ENCODE data around the gene ARL4A. TPM values are rescaled to one million over a fixed set of nuclear protein-coding genes. Genes with fewer than 3 reads are reported as not detected.

Gene ARL4A
- polyA plus RNA-seq, 1 experiment = 31.0 TPM

DNA sequence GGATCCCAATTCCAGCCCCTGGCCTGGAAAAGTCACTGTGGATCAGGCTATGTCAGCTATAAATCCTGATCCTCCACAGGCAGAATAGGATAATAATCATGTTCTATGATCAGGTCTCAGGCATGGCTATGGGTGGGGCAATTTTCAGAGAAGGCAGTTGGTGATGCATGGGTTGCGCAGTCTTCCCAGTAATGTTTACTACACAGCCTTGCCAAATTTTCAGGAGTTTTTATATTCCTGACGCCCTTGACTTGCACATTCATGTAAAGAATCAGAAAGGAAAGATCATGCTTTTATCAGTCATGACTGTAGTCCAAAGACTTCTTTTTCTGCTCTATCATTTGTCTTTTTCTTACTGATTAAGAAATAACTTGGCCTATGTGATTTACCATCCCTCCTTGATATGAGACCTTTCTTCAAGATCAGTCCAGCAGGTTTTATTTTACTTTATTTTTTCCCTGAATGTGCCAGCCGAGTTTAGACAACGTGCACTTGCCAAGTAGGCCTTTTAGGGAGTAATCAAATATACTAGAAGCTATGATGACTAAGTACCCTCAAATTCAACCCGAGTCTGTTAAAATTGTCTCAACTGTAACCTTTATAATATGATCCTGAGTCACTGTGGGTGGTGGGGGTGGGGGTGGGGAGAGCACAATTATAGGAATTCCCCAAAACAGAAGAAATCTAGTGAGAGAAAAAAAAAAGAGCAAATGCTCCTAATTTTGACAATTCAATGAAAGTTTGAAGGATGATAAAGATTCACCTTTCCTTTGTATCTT is 31.9 kb downstream of the ARL4A start:
- no peaks in the 10 kb centered on the region for H3K9me3 ChIP-seq (ENCODE audit: control insufficient read depth, insufficient read depth, low read length)
- no peaks in the 10 kb centered on the region for H3K27me3 ChIP-seq (ENCODE audit: control insufficient read depth, insufficient read depth, low read length)
- ChIA-PET POLR2A (interaction anchor here (0.7 kb wide), 1 partner anchor 300 kb away, joined by 3 read pairs; no protein-coding TSS in a partner anchor), CTCF (interaction anchor here (0.7 kb wide), 1 partner anchor 23 kb away, joined by 3 read pairs; no protein-coding TSS in a partner anchor)
- peak overlapping the region; percentile 71 for H3K27ac ChIP-seq (ENCODE audit: low read depth, low read length)
- DNase-seq (ENCODE audit: low read depth, low spot score) = no peak
- TF ChIP-seq, protein P1, sequence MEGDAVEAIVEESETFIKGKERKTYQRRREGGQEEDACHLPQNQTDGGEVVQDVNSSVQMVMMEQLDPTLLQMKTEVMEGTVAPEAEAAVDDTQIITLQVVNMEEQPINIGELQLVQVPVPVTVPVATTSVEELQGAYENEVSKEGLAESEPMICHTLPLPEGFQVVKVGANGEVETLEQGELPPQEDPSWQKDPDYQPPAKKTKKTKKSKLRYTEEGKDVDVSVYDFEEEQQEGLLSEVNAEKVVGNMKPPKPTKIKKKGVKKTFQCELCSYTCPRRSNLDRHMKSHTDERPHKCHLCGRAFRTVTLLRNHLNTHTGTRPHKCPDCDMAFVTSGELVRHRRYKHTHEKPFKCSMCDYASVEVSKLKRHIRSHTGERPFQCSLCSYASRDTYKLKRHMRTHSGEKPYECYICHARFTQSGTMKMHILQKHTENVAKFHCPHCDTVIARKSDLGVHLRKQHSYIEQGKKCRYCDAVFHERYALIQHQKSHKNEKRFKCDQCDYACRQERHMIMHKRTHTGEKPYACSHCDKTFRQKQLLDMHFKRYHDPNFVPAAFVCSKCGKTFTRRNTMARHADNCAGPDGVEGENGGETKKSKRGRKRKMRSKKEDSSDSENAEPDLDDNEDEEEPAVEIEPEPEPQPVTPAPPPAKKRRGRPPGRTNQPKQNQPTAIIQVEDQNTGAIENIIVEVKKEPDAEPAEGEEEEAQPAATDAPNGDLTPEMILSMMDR (IDR thresholded peaks at IDR 0.05; ENCODE audit: low read depth, low read length) = no peak
- H3K4me3 ChIP-seq (ENCODE audit: low read depth, low read length) = no peak overlapping the region

DNA sequence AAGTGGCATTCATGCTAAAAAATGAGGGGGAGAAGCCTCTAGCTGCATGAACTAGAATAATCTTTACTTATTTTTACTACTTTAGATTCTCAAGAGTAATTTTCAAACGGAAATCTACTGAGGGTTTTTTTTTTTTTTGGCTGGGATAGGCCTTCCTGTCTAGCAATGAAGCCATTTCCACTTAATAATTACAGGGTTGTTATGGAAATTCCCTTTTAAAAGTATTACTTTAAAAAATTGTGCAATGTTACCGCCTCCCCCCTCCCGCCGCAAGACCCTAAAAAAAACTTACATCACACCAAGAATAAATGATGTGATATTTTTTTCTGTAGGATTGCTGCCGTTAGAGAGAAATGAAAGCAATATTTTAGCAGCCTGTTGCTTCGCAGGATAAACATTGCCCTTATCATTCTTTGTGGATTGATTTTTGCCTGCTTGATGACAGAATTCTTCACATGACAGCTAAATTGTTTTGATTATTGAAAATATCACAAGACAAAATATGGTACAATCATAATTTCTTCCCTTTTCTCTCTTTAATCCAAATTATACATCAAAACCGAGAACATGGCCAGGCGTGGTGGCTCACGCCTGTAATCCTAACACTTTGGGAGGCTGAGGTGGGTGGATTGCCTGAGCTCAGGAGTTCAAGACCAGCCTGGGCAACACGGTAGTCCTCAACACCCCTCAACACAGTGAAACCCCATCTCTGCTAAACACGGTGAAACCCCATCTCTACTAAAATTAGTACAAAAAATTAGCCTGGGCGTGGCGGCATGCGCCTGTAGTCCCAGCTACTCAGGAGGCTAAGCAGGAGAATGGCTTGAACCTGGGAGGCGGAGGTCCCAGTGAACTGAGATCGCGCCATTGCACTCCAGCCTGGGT is 32.8 kb downstream of the ARL4A start:
- no peak overlapping the region for H3K4me3 ChIP-seq (ENCODE audit: low read depth, low read length)
- ChIA-PET POLR2A (interaction anchor here (0.6 kb wide), 1 partner anchor 30 kb away, joined by 8 read pairs; no protein-coding TSS in a partner anchor), CTCF (no interaction called here)
- H3K9me3 ChIP-seq (ENCODE audit: control insufficient read depth, insufficient read depth, low read length) = no peaks in the 10 kb centered on the region
- H3K27ac ChIP-seq (ENCODE audit: low read depth, low read length) = peak overlapping the region; percentile 4
- no peak for DNase-seq (ENCODE audit: low read depth, low spot score)
- TF ChIP-seq, protein P1 (IDR thresholded peaks at IDR 0.05; ENCODE audit: low read depth, low read length) = no peak
- no peaks in the 10 kb centered on the region for H3K27me3 ChIP-seq (ENCODE audit: control insufficient read depth, insufficient read depth, low read length)

DNA sequence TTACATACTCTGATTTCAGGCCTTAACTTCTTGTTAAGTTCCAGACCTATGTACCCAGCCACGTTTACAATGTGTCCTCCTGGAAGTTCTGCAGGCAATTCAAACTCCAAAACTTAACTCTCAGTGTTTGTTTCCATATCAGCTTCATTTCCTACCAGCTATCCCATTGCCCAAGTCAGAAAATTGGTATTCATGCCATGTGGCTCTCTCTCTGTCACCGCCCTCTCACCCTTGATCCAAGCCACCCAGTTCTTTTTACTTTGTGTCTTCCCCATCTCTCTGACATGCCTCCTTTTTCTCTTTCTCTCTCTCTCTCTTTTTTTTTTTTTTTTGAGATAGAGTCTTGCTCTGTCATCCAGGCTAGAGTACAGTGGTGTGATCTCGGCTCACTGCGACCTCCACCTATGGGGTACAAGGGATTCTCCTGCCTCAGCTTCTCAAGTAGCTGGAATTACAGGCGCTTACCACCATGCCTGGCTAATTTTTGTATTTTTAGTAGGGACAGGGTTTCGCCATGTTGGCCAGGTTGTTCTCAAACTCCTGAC is 33.9 kb downstream of the ARL4A start:
- POLR2A ChIA-PET = no interaction called here
- Histone ChIP-seq H3K4me3 (ENCODE audit: low read depth, low read length) (no peak overlapping the region), H3K27ac (ENCODE audit: low read depth, low read length) (no peak overlapping the region), H3K9me3 (ENCODE audit: control insufficient read depth, insufficient read depth, low read length) (no peaks in the 10 kb centered on the region), H3K27me3 (ENCODE audit: control insufficient read depth, insufficient read depth, low read length) (no peaks in the 10 kb centered on the region)
- DNase-seq (ENCODE audit: low read depth, low spot score) = no peak
- TF ChIP-seq, protein P1 (IDR thresholded peaks at IDR 0.05; ENCODE audit: low read depth, low read length) = no peak
- CTCF ChIA-PET = no interaction called here

DNA sequence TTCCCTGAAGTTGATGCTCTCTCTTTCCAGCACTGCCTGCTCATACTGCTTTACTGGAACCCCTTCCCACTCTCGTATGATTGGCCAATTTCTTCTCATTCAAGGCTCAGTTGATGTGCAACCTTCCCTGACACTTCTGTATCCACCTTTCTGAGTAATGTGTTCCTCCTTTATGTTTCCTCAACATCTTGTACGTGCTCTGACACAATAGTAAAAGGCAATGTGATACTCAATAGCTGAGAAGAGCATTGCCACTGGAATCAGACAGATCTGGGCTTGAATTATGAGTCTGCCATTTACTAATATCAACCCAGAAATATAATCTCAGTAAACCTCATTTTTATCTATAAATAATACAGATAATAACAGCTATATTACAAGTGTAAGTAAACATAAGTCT is 34.7 kb downstream of the ARL4A start:
- no peak for DNase-seq (ENCODE audit: low read depth, low spot score)
- CTCF ChIA-PET = no interaction called here
- Histone ChIP-seq H3K27ac (ENCODE audit: low read depth, low read length) (no peak overlapping the region), H3K9me3 (ENCODE audit: control insufficient read depth, insufficient read depth, low read length) (no peaks in the 10 kb centered on the region), H3K4me3 (ENCODE audit: low read depth, low read length) (no peak overlapping the region), H3K27me3 (ENCODE audit: control insufficient read depth, insufficient read depth, low read length) (no peaks in the 10 kb centered on the region)
- POLR2A ChIA-PET = no interaction called here
- TF ChIP-seq, protein P1 (IDR thresholded peaks at IDR 0.05; ENCODE audit: low read depth, low read length) = no peak
